Hepatocyte (in vitro differentiated cells): ENCODE measurements around the gene AP3S1. TPM values are rescaled to one million over a fixed set of nuclear protein-coding genes. Genes with fewer than 3 reads are reported as not detected.

Source experiments
- DNase-seq: peaks from one replicate; pipeline ENCODE4 v3.0.0-alpha.2; 2016; ENCODE audit warnings: low spot score
- H2AFZ ChIP-seq: fragments of 200-600 bp; sonication (generic); 2 replicates; pipeline ENCODE4 v1.6.0; 2016; ENCODE audit warnings: antibody characterized with exemption, mild to moderate bottlenecking
- H3K27ac ChIP-seq: fragments of 200-600 bp; sonication (generic); 2 replicates; pipeline ENCODE4 v1.5.1; 2016; ENCODE audit warnings: mild to moderate bottlenecking
- H3K27me3 ChIP-seq: fragments of 200-600 bp; sonication (generic); 2 replicates; pipeline ENCODE4 v1.6.1; 2016
- H3K36me3 ChIP-seq: fragments of 200-600 bp; sonication (generic); replicated peaks from 2 replicates; pipeline ENCODE4 v1.5.1; 2016; ENCODE audit warnings: low read depth; ENCODE audit not compliant: insufficient read depth
- H3K4me1 ChIP-seq: fragments of 200-600 bp; sonication (generic); 2 replicates; pipeline ENCODE4 v1.5.1; 2016; ENCODE audit warnings: mild to moderate bottlenecking, moderate library complexity; ENCODE audit not compliant: insufficient read depth
- H3K4me2 ChIP-seq: fragments of 200-600 bp; sonication (generic); 2 replicates; pipeline ENCODE4 v1.6.0; 2016
- H3K4me3 ChIP-seq: fragments of 200-600 bp; sonication (generic); 2 replicates; pipeline ENCODE4 v1.5.1; 2016; ENCODE audit warnings: mild to moderate bottlenecking
- H3K79me2 ChIP-seq: fragments of 200-600 bp; sonication (generic); 2 replicates; pipeline ENCODE4 v1.6.0; 2017; ENCODE audit warnings: mild to moderate bottlenecking
- H3K9me2 ChIP-seq: fragments of 200-600 bp; sonication (generic); replicated peaks from 2 replicates; pipeline ENCODE4 v1.6.0; 2017; ENCODE audit warnings: mild to moderate bottlenecking; ENCODE audit not compliant: insufficient read depth
- H3K9me3 ChIP-seq: fragments of 200-600 bp; sonication (generic); 2 replicates; pipeline ENCODE4 v1.5.1; 2016; ENCODE audit warnings: low read depth, mild to moderate bottlenecking
- H4K20me1 ChIP-seq: fragments of 200-600 bp; sonication (generic); 2 replicates; pipeline ENCODE4 v1.6.0; 2016; ENCODE audit warnings: mild to moderate bottlenecking; ENCODE audit not compliant: insufficient read depth, poor library complexity, severe bottlenecking
- EZH2 ChIP-seq: fragments of 200-600 bp; sonication (generic); IDR thresholded peaks from 2 replicates; pipeline ENCODE4 v1.6.1; 2016; ENCODE audit warnings: antibody characterized with exemption, mild to moderate bottlenecking, borderline replicate concordance
- EZH2phosphoT487 ChIP-seq: fragments of 200-600 bp; sonication (generic); IDR thresholded peaks from one replicate; pipeline ENCODE4 v1.6.1; 2018; ENCODE audit warnings: antibody characterized with exemption, mild to moderate bottlenecking, low read depth, moderate library complexity; ENCODE audit not compliant: unreplicated experiment, severe bottlenecking
- WGBS: methylation state at CpG from one replicate; pipeline ENCODE4 v1.1.6; 2016; ENCODE audit warnings: low lambda C conversion rate; ENCODE audit errors: missing lambda C conversion rate; 5-methylcytosine and 5-hydroxymethylcytosine counted together
- polyA plus RNA-seq: library from polyadenylated mRNA; unstranded; fragments of >200 nt; fragmentation: Nextera tagmentation; extraction: Ambion mirVana; gene quantifications from 2 replicates; pipeline ENCODE4 v1.2.1, GENCODE V29; 2016
- total RNA-seq: library from RNA; depleted of rRNA; stranded (reverse); fragments of >200 nt; gene quantifications from 2 replicates; pipeline ENCODE4 v1.2.3, GENCODE V29; 2014
- TF ChIP-seq, protein P1 (sequence below): fragments of 200-600 bp; sonication (generic); IDR thresholded peaks from 2 replicates; pipeline ENCODE4 v1.5.1; 2016; ENCODE audit warnings: antibody characterized with exemption, mild to moderate bottlenecking; ENCODE audit not compliant: poor library complexity

The AP3S1 gene
- total and polyA plus RNA-seq, 2 experiments from 2014 or later = 148 to 362 TPM

DNA sequence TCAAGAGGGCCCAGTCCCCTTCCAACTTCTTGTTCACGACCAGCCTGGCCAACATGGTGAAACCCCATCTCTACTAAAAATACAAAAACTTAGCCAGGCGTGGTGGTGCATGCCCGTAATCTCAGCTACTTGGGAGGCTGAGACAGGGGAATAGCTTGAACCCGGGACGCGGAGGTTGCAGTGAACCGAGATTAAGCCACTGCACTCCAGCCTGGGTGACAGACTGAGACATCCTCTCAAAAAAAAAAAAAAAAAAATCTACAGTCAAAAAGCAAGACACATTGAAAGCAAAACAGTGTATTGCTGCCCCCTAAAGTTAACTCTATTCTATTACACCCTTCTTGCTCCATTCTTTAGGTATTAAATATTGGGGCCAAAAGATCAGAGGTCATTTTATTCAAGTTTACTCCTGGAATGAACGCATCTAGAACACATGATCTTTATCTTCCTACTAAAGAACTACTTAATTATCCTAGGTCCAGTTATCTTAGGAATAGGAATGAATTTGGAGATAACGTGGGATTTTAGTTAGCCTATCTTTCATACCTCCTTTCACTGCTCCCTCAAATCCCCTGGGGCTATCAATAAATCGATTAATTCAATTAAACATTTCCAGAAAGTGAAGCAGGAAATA is 2.7 kb upstream of the AP3S1 start:
- Histone ChIP-seq H3K27me3 (no peaks in the 10 kb centered on the region), H3K4me2 (peak overlapping the region; percentile 88), H3K4me1 (peaks cover 24% of the 10 kb centered on the region), H3K9me3 (no peaks in the 10 kb centered on the region), H3K79me2 (peaks cover 68% of the 10 kb centered on the region), H3K36me3 (no peaks in the 10 kb centered on the region), H3K9me2 (no peaks in the 10 kb centered on the region), H2AFZ (no peak overlapping the region), H4K20me1 (peaks cover 49% of the 10 kb centered on the region), H3K4me3 (no peak overlapping the region), H3K27ac (no peak overlapping the region)
- WGBS = 54% methylated on average over 10 of the region's 10 CpGs
- DNase-seq = peak; percentile 65
- no peak for TF ChIP-seq EZH2phosphoT487
- no peak for TF ChIP-seq EZH2
- TF ChIP-seq, protein P1, sequence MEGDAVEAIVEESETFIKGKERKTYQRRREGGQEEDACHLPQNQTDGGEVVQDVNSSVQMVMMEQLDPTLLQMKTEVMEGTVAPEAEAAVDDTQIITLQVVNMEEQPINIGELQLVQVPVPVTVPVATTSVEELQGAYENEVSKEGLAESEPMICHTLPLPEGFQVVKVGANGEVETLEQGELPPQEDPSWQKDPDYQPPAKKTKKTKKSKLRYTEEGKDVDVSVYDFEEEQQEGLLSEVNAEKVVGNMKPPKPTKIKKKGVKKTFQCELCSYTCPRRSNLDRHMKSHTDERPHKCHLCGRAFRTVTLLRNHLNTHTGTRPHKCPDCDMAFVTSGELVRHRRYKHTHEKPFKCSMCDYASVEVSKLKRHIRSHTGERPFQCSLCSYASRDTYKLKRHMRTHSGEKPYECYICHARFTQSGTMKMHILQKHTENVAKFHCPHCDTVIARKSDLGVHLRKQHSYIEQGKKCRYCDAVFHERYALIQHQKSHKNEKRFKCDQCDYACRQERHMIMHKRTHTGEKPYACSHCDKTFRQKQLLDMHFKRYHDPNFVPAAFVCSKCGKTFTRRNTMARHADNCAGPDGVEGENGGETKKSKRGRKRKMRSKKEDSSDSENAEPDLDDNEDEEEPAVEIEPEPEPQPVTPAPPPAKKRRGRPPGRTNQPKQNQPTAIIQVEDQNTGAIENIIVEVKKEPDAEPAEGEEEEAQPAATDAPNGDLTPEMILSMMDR = peak; percentile 66

DNA sequence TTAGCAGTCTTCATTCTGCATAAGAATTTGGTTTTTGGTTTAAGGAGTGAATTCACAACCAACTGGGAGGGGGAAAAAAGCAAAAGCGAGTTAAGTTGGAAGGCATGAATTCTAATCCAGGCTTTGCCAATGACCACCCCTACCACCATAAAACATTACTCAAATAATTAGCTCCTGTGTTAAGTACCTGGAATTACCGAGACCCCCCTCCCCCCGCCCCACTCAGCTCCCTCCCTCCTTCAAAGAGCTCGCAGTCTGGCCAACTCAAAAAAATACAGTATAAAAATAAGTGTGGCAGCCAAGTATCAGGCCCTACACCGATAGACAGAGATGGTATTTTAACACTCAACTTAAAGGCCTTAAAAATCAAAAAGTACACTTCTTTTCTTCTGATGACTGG is 862 bp upstream of the AP3S1 start:
- Histone ChIP-seq H3K9me3 (no peaks in the 10 kb centered on the region), H3K9me2 (no peaks in the 10 kb centered on the region), H3K4me1 (peaks cover 26% of the 10 kb centered on the region), H3K27ac (peak overlapping the region; percentile 94), H4K20me1 (peaks cover 63% of the 10 kb centered on the region), H3K36me3 (no peaks in the 10 kb centered on the region), H3K79me2 (peaks cover 87% of the 10 kb centered on the region), H3K4me3 (peak overlapping the region; percentile 72), H3K4me2 (peak overlapping the region; percentile 88), H3K27me3 (no peaks in the 10 kb centered on the region), H2AFZ (peak overlapping the region; percentile 67)
- DNase-seq = no peak
- 0% methylated on average over 5 of the region's 5 CpGs for WGBS
- no peak for TF ChIP-seq EZH2phosphoT487
- TF ChIP-seq, protein P1 = no peak
- TF ChIP-seq EZH2 = no peak

DNA sequence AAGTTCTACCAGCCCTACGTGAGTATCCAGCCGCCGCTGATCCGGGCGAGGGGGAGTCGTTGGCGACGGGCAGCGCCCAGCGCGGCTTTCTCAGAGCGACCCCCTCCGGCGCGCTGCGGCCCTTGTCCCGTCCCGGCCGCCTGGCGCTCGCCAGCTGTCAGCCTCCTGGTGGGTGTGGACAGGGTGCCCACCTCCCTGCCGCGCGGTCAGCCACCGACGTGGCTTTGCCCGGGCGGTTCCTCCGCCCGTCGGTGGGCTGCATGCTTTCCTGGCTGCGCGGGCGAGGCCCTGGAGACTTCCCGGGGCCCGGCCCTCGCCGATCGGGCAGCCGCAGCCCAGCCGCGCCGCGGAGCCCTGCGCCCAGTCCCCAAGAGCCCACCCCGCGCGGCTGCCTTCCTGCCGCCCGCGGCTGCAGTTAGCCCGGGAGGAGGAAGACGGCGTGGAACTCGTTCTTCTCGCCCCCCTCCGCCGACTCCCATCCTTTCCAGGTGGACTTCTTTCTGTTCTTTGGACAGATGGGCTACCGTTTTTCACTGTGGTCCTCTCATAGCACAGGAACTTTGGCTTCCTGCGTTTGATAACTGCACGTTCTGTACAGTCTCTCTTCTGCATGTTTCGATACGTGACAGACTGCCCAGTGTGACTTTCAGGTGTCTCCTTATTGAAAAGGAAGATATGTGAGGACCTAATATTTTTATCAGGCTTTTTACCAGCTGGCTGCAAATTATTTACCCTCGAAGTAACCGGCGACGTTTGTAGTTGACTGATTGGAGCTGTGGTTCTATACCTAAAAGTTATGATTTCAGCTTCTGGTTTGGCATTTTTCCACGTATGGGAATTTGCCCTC is 577 bp downstream of the AP3S1 start:
- Histone ChIP-seq H3K27me3 (no peaks in the 10 kb centered on the region), H3K36me3 (no peaks in the 10 kb centered on the region), H3K79me2 (peaks cover 89% of the 10 kb centered on the region), H3K4me2 (peak overlapping the region; percentile 91), H3K9me3 (no peaks in the 10 kb centered on the region), H3K4me1 (peaks cover 26% of the 10 kb centered on the region), H3K9me2 (no peaks in the 10 kb centered on the region), H2AFZ (peak overlapping the region; percentile 64), H4K20me1 (peaks cover 62% of the 10 kb centered on the region), H3K4me3 (peak overlapping the region; percentile 72), H3K27ac (peak overlapping the region; percentile 94)
- TF ChIP-seq EZH2 = no peak
- TF ChIP-seq, protein P1 = peak; percentile 35
- 1% methylated on average over 58 of the region's 68 CpGs for WGBS
- DNase-seq = peak; percentile 88
